Measurements from ENCODE around the gene CAD. TPM values are rescaled to one million over a fixed set of nuclear protein-coding genes. Genes with fewer than 3 reads are reported as not detected.

CAD gene
- polyA plus RNA-seq, 2 donors: 16.8 to 18.3 TPM

- H3K36me3 ChIP-seq (ENCODE audit: control insufficient read depth in 2 of 2, insufficient read depth in 2 of 2, low read length in 1 of 2): peaks cover 19 to 21% of the 10 kb centered on the region in 2 donors
- H3K4me1 ChIP-seq (ENCODE audit: control insufficient read depth in 2 of 2, insufficient read depth in 2 of 2, low read length in 1 of 2): no peaks in the 10 kb centered on the region
- H3K9me3 ChIP-seq (ENCODE audit: control insufficient read depth in 2 of 2, insufficient read depth in 1 of 2, low read depth in 1 of 2, low read length in 1 of 2): no peaks in the 10 kb centered on the region
- no peak overlapping the region for H3K4me3 ChIP-seq (ENCODE audit: low read depth in 1 of 2, low read length in 2 of 2)
- 77 to 91% methylated on average over 6 of the region's 6 CpGs for WGBS, 2 donors
- H3K27me3 ChIP-seq (ENCODE audit: control insufficient read depth in 1 of 2, insufficient read depth in 2 of 2, low read length in 2 of 2): no peaks in the 10 kb centered on the region
- H3K27ac ChIP-seq (ENCODE audit: low read depth in 2 of 2, low read length in 1 of 2): no peak overlapping the region
Observed at GRCh38 chr2:27209621-27210401, 7.4 kb upstream of the CAD start.

GRCh38 chr2:27211241-27211942 is 5.8 kb upstream of the CAD start:
- peak overlapping the region; percentile 58 to 94 for H3K27ac ChIP-seq (ENCODE audit: low read depth in 2 of 2, low read length in 1 of 2)
- H3K36me3 ChIP-seq (ENCODE audit: control insufficient read depth in 2 of 2, insufficient read depth in 2 of 2, low read length in 1 of 2): peaks cover 11 to 14% of the 10 kb centered on the region in 2 donors
- H3K4me3 ChIP-seq (ENCODE audit: low read depth in 1 of 2, low read length in 2 of 2): peak overlapping the region; percentile 57 to 81
- H3K4me1 ChIP-seq (ENCODE audit: control insufficient read depth in 2 of 2, insufficient read depth in 2 of 2, low read length in 1 of 2): no peaks in the 10 kb centered on the region
- H3K9me3 ChIP-seq (ENCODE audit: control insufficient read depth in 2 of 2, insufficient read depth in 1 of 2, low read depth in 1 of 2, low read length in 1 of 2): no peaks in the 10 kb centered on the region
- no peaks in the 10 kb centered on the region for H3K27me3 ChIP-seq (ENCODE audit: control insufficient read depth in 1 of 2, insufficient read depth in 2 of 2, low read length in 2 of 2)
- 2 to 3% methylated on average over 48 of the region's 48 CpGs for WGBS, 2 donors

GRCh38 chr2:27211943-27212625 is 5.1 kb upstream of the CAD start, which contains the start of the genes ATRAID and SLC5A6:
Gene ATRAID (plus strand): TSS chr2:27212041. CDS start chr2:27212369, 328 bp downstream.
Gene SLC5A6 (minus strand): TSS chr2:27212268. CDS start chr2:27207650, 4,618 bp downstream.
- H3K36me3 ChIP-seq (ENCODE audit: control insufficient read depth in 2 of 2, insufficient read depth in 2 of 2, low read length in 1 of 2): peaks cover 6 to 13% of the 10 kb centered on the region in 2 donors
- H3K27ac ChIP-seq (ENCODE audit: low read depth in 2 of 2, low read length in 1 of 2): peak within 1 kb of the TSS; percentile 94 to 98
- no peaks in the 10 kb centered on the region for H3K4me1 ChIP-seq (ENCODE audit: control insufficient read depth in 2 of 2, insufficient read depth in 2 of 2, low read length in 1 of 2)
- no peaks in the 10 kb centered on the region for H3K9me3 ChIP-seq (ENCODE audit: control insufficient read depth in 2 of 2, insufficient read depth in 1 of 2, low read depth in 1 of 2, low read length in 1 of 2)
- WGBS, 2 donors: 0% methylated on average over 41 to 73 of the region's 73 CpGs
- H3K27me3 ChIP-seq (ENCODE audit: control insufficient read depth in 1 of 2, insufficient read depth in 2 of 2, low read length in 2 of 2): no peaks in the 10 kb centered on the region
- peak within 1 kb of the TSS; percentile 81 to 87 for H3K4me3 ChIP-seq (ENCODE audit: low read depth in 1 of 2, low read length in 2 of 2)

- Histone ChIP-seq H3K4me3 (ENCODE audit: low read depth in 1 of 2, low read length in 2 of 2) (peak overlapping the region; percentile 81 to 87), H3K27me3 (ENCODE audit: control insufficient read depth in 1 of 2, insufficient read depth in 2 of 2, low read length in 2 of 2) (no peaks in the 10 kb centered on the region), H3K4me1 (ENCODE audit: control insufficient read depth in 2 of 2, insufficient read depth in 2 of 2, low read length in 1 of 2) (no peaks in the 10 kb centered on the region), H3K27ac (ENCODE audit: low read depth in 2 of 2, low read length in 1 of 2) (peak overlapping the region; percentile 94 to 98), H3K36me3 (ENCODE audit: control insufficient read depth in 2 of 2, insufficient read depth in 2 of 2, low read length in 1 of 2) (peaks cover 0 to 5% of the 10 kb centered on the region in 2 donors), H3K9me3 (ENCODE audit: control insufficient read depth in 2 of 2, insufficient read depth in 1 of 2, low read depth in 1 of 2, low read length in 1 of 2) (no peaks in the 10 kb centered on the region)
- WGBS, 2 donors: 5 to 6% methylated on average over 34 of the region's 34 CpGs
Observed at GRCh38 chr2:27212626-27213471, 4.3 kb upstream of the CAD start.

GRCh38 chr2:27214941-27215340 is 2.2 kb upstream of the CAD start:
- no peak overlapping the region for H3K27ac ChIP-seq (ENCODE audit: low read depth in 2 of 2, low read length in 1 of 2)
- WGBS, 2 donors: 84 to 91% methylated on average over 3 of the region's 3 CpGs
- no peaks in the 10 kb centered on the region for H3K4me1 ChIP-seq (ENCODE audit: control insufficient read depth in 2 of 2, insufficient read depth in 2 of 2, low read length in 1 of 2)
- H3K9me3 ChIP-seq (ENCODE audit: control insufficient read depth in 2 of 2, insufficient read depth in 1 of 2, low read depth in 1 of 2, low read length in 1 of 2): no peaks in the 10 kb centered on the region
- H3K27me3 ChIP-seq (ENCODE audit: control insufficient read depth in 1 of 2, insufficient read depth in 2 of 2, low read length in 2 of 2): no peaks in the 10 kb centered on the region
- no peak overlapping the region for H3K4me3 ChIP-seq (ENCODE audit: low read depth in 1 of 2, low read length in 2 of 2)
- H3K36me3 ChIP-seq (ENCODE audit: control insufficient read depth in 2 of 2, insufficient read depth in 2 of 2, low read length in 1 of 2): no peaks in the 10 kb centered on the region

- Histone ChIP-seq H3K4me3 (ENCODE audit: low read depth in 1 of 2, low read length in 2 of 2) (peak overlapping the region; percentile 61 to 63), H3K4me1 (ENCODE audit: control insufficient read depth in 2 of 2, insufficient read depth in 2 of 2, low read length in 1 of 2) (no peaks in the 10 kb centered on the region), H3K9me3 (ENCODE audit: control insufficient read depth in 2 of 2, insufficient read depth in 1 of 2, low read depth in 1 of 2, low read length in 1 of 2) (no peaks in the 10 kb centered on the region), H3K36me3 (ENCODE audit: control insufficient read depth in 2 of 2, insufficient read depth in 2 of 2, low read length in 1 of 2) (peaks cover 0 to 3% of the 10 kb centered on the region in 2 donors), H3K27ac (ENCODE audit: low read depth in 2 of 2, low read length in 1 of 2) (peak overlapping the region in 1 of 2 donors; percentile 71), H3K27me3 (ENCODE audit: control insufficient read depth in 1 of 2, insufficient read depth in 2 of 2, low read length in 2 of 2) (no peaks in the 10 kb centered on the region)
- WGBS, 2 donors: 75 to 78% methylated on average over 13 of the region's 13 CpGs
Observed at GRCh38 chr2:27216416-27217137, 592 bp upstream of the CAD start.

GRCh38 chr2:27218614-27219013 is 1.4 kb downstream of the CAD start:
- Histone ChIP-seq H3K36me3 (ENCODE audit: control insufficient read depth in 2 of 2, insufficient read depth in 2 of 2, low read length in 1 of 2) (peaks cover 6 to 13% of the 10 kb centered on the region in 2 donors), H3K27ac (ENCODE audit: low read depth in 2 of 2, low read length in 1 of 2) (no peak overlapping the region), H3K4me1 (ENCODE audit: control insufficient read depth in 2 of 2, insufficient read depth in 2 of 2, low read length in 1 of 2) (no peaks in the 10 kb centered on the region), H3K4me3 (ENCODE audit: low read depth in 1 of 2, low read length in 2 of 2) (no peak overlapping the region), H3K27me3 (ENCODE audit: control insufficient read depth in 1 of 2, insufficient read depth in 2 of 2, low read length in 2 of 2) (no peaks in the 10 kb centered on the region), H3K9me3 (ENCODE audit: control insufficient read depth in 2 of 2, insufficient read depth in 1 of 2, low read depth in 1 of 2, low read length in 1 of 2) (no peaks in the 10 kb centered on the region)
- 81 to 88% methylated on average over 4 of the region's 4 CpGs for WGBS, 2 donors

GRCh38 chr2:27219091-27219490 is 1.9 kb downstream of the CAD start:
- Histone ChIP-seq H3K27me3 (ENCODE audit: control insufficient read depth in 1 of 2, insufficient read depth in 2 of 2, low read length in 2 of 2) (no peaks in the 10 kb centered on the region), H3K27ac (ENCODE audit: low read depth in 2 of 2, low read length in 1 of 2) (no peak overlapping the region), H3K4me3 (ENCODE audit: low read depth in 1 of 2, low read length in 2 of 2) (no peak overlapping the region), H3K4me1 (ENCODE audit: control insufficient read depth in 2 of 2, insufficient read depth in 2 of 2, low read length in 1 of 2) (no peaks in the 10 kb centered on the region), H3K9me3 (ENCODE audit: control insufficient read depth in 2 of 2, insufficient read depth in 1 of 2, low read depth in 1 of 2, low read length in 1 of 2) (no peaks in the 10 kb centered on the region), H3K36me3 (ENCODE audit: control insufficient read depth in 2 of 2, insufficient read depth in 2 of 2, low read length in 1 of 2) (peaks cover 11 to 18% of the 10 kb centered on the region in 2 donors)
- WGBS, 2 donors: 73 to 85% methylated on average over 2 of the region's 2 CpGs

Measured in esophagus (tissue), 2 donors.